GM12891 (cell line): Measurements from ENCODE around the gene IGLL5.

Experiments
- DNase-seq: peaks from one replicate; pipeline ENCODE4 v3.0.0; 2011; ENCODE audit warnings: low spot score; ENCODE audit not compliant: insufficient read length
- FAIRE-seq: peaks from 2 replicates; lab custom pipeline; 2011; peaks lifted over from hg19 to GRCh38; lab: Jason Lieb, UNC
- PAX5 ChIP-seq: IDR thresholded peaks from 2 replicates; pipeline ENCODE4 v1.6.1; 2011; ENCODE audit warnings: low read length, moderate library complexity, mild to moderate bottlenecking; ENCODE audit not compliant: insufficient read depth, severe bottlenecking
- POLR2A ChIP-seq: IDR thresholded peaks from 2 replicates; pipeline ENCODE4 v1.6.1; 2011; ENCODE audit warnings: low read depth, low read length, control low read depth
- POLR2AphosphoS5 ChIP-seq: IDR thresholded peaks from 2 replicates; pipeline ENCODE4 v1.6.1; 2011; ENCODE audit warnings: low read depth, low read length, control low read depth
- POU2F2 ChIP-seq: IDR thresholded peaks from 2 replicates; pipeline ENCODE4 v1.6.1; 2011; ENCODE audit warnings: low read depth, mild to moderate bottlenecking, control low read depth, low read length, moderate library complexity
- SPI1 ChIP-seq: IDR thresholded peaks from 2 replicates; pipeline ENCODE4 v1.6.1; 2011; ENCODE audit warnings: low read depth, low read length, control low read depth
- TAF1 ChIP-seq: IDR thresholded peaks from 2 replicates; pipeline ENCODE4 v1.6.1; 2011; ENCODE audit warnings: low read depth, low read length, control low read depth

IGLL5 gene

GRCh38 chr22:22922954-22923319 lies 35.3 kb downstream of the IGLL5 start:
- FAIRE-seq (no peak), DNase-seq (no peak)

DNA sequence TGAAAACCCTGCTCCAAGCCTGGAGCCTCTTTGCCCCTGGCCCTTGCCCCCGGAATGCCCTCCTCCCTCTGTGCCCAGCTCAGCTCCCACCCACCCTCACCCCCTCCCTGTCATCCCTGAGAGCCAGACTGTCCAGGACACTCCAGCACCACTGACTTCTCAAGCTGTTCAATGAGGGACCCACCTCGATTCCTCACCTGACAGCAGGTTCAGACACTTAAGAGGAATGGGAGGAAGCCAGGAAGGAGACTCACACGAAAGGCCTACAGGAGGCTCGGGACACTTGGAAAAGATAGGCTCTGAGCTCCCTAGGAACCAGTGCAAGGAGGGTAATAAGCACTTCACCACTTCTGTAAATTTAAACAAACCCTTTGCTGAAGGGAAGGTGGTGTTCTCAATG lies 35.8 kb downstream of the IGLL5 start:
- no peak for TF ChIP-seq PAX5
- TF ChIP-seq SPI1 = no peak
- no peak for TF ChIP-seq POU2F2
- no peak for TF ChIP-seq POLR2AphosphoS5
- no peak for TF ChIP-seq TAF1
- TF ChIP-seq POLR2A = no peak
- no peak for DNase-seq
- FAIRE-seq = no peak

More at GRCh38 chr22:22922954-22923319, 35.3 kb downstream of the IGLL5 start:
- TF ChIP-seq POU2F2 = no peak
- TF ChIP-seq PAX5 = no peak
- TF ChIP-seq POLR2AphosphoS5 = no peak
- no peak for TF ChIP-seq POLR2A
- no peak for TF ChIP-seq SPI1
- no peak for TF ChIP-seq TAF1

GRCh38 chr22:22923930-22924329 lies 36.3 kb downstream of the IGLL5 start:
- no peak for DNase-seq
- no peak for FAIRE-seq
- TF ChIP-seq PAX5 (no peak), POLR2A (no peak), TAF1 (no peak), SPI1 (no peak), POLR2AphosphoS5 (no peak), POU2F2 (no peak)

DNA sequence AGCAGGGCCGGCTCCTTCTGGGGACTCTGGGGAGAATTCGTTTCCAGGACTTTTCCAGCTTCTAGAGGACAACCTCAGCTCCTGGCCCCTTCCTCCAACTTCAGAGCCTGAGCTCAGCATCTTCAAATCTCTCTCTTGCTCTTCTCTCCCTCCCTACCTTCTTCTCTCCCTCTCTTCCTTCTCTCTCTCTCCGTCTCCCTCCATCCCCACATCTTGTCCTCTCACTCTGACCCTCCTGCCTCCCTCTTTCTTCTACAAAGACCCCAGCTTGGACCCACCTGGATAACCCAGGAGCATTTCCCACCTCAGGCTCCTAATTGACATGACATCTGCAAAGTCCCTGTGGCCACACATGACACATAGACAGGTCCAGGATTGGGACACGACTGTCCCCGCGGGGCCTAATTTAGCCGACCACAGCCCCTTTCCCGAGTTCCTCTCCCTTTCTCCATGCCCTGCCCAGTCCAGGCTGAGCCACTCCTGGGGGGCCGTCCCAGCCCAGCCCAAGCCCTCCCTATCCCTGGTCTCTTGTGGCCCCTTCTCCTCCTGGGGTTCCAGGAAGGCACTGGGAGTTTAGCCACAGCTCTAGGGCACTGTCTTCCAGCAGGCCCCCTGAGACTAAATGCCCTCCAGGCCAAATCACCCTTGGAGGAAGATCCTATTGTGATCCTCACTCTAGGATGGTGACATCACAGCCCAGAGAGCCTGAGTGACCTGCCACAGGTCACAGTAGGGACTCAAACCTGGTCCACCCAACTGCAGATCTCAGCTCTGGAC lies 36.9 kb downstream of the IGLL5 start:
- DNase-seq (no peak), FAIRE-seq (no peak)
- TF ChIP-seq POLR2AphosphoS5 = no peak
- TF ChIP-seq PAX5 = no peak
- no peak for TF ChIP-seq POLR2A
- TF ChIP-seq TAF1 = no peak
- TF ChIP-seq SPI1 = no peak
- no peak for TF ChIP-seq POU2F2

GRCh38 chr22:22925146-22925804 lies 37.7 kb downstream of the IGLL5 start:
- DNase-seq = no peak
- no peak for FAIRE-seq
- TF ChIP-seq SPI1 (no peak), POU2F2 (no peak), TAF1 (no peak), POLR2AphosphoS5 (no peak), PAX5 (no peak), POLR2A (no peak)

GRCh38 chr22:22925805-22926369 lies 38.3 kb downstream of the IGLL5 start:
- DNase-seq (no peak), FAIRE-seq (peak; percentile 13)

DNA sequence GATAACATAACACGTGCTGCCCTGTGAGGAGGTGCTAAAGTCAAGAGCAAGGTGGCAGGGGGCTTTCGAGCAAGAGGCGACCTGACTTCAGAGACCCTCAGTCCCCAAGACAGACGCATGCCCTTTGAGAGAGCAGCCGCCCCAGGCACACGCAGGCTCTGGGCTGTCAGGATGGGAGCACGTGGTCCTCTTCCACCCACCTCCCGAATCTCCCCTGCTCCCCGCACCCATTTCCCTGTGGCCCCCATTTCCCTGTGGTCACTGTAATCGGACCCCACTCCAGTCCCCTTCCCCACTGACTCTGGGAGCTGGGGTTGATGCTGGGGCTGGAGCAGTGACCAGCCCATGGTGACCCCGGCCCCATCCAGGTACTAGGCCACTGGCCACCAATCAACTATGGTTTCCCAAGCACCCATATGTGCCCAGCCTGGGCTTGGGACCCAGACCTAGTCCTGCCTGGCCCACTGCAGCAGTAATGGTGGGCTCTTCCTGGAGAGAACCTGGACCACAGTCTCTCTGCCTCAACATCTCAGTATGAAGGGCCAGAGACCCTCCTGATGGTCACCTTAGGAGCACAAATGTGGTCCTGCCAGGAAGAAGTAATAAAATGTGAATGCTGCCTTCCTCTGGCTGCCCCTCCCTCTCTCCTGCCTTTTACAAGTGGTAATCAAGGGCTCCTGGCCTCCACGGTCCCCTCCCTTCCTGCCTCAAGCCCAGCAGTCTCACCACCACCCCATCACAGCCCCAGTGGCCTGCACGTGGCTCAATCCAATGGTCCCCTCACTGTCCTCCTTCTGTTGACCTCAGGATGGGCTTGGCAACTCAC lies 39.0 kb downstream of the IGLL5 start:
- DNase-seq = no peak
- TF ChIP-seq POU2F2 (no peak), POLR2A (no peak), PAX5 (no peak), TAF1 (no peak), SPI1 (no peak), POLR2AphosphoS5 (no peak)
- FAIRE-seq = no peak

More at GRCh38 chr22:22925805-22926369, 38.3 kb downstream of the IGLL5 start:
- no peak for TF ChIP-seq TAF1
- TF ChIP-seq POLR2AphosphoS5 = no peak
- no peak for TF ChIP-seq POLR2A
- TF ChIP-seq POU2F2 = no peak
- no peak for TF ChIP-seq PAX5
- no peak for TF ChIP-seq SPI1

- no peak for FAIRE-seq
- TF ChIP-seq POLR2A = no peak
- TF ChIP-seq PAX5 = no peak
- no peak for TF ChIP-seq SPI1
- TF ChIP-seq POU2F2 = no peak
- TF ChIP-seq TAF1 = no peak
- TF ChIP-seq POLR2AphosphoS5 = no peak
- DNase-seq = no peak
Measured at GRCh38 chr22:22927196-22927887, 39.7 kb downstream of the IGLL5 start.
